HEK293 (cell line): ENCODE data around the gene GCSH.

Experiments
- CTCF ChIP-seq: fragments of 450-650 bp; formaldehyde crosslinking; IDR thresholded peaks from 2 replicates; pipeline ENCODE4 v1.5.1; 2016; ENCODE audit warnings: missing biosample characterization, missing genetic modification characterization
- ZBTB20 ChIP-seq: fragments of 450-650 bp; formaldehyde crosslinking; IDR thresholded peaks from 2 replicates; pipeline ENCODE4 v1.5.1; 2016; ENCODE audit warnings: missing biosample characterization, missing genetic modification characterization
- ZNF223 ChIP-seq: fragments of 450-650 bp; formaldehyde crosslinking; IDR thresholded peaks from 2 replicates; pipeline ENCODE4 v1.5.1; 2016; ENCODE audit warnings: missing biosample characterization, missing genetic modification characterization

GRCh38 chr16:81061871-81062608 is 34.2 kb downstream of the GCSH start:
- no peak for TF ChIP-seq ZBTB20 (tag by site-specific recombination)
- TF ChIP-seq CTCF (tag by site-specific recombination): no peak
- no peak for TF ChIP-seq ZNF223 (tag by site-specific recombination)
